HTR-8/SVneo (cell line): ENCODE measurements around the gene PSMD4.
A peak's percentile ranks its signal among the peaks of the same experiment; 100 is the strongest.
"Not testable (repeated sequence)": the region's sequence is repeated elsewhere in the genome, so short reads cannot be mapped to it uniquely, and the experiment has no call there.

ENCODE experiments used
- DNase-seq: peaks from one replicate; pipeline ENCODE4 v3.0.0; 2011; ENCODE audit warnings: low spot score, mixed read lengths; ENCODE audit not compliant: insufficient read length
- FAIRE-seq: peaks from 2 replicates; lab custom pipeline; 2011; peaks lifted over from hg19 to GRCh38; lab: Jason Lieb, UNC

Gene PSMD4

DNA sequence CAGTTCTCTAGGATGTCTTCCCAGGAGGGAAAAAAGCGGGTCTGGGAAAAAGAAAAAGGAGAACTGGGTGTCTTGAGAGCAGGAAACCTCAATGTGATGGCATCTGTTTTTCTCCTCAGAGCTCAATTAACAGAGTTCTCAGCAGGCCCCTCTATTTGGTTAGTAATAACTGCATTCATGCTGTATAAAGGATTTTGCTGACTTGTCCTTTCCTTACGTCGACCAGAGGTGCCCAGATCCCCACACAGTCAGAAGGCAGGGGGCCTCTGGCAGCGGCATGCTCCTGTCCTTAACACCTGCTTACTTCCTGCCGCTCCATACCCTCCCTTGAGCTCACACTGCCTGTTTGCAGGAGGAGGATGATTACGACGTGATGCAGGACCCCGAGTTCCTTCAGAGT is 12.3 kb downstream of the PSMD4 start:
- DNase-seq: no peak
- no peak for FAIRE-seq

DNA sequence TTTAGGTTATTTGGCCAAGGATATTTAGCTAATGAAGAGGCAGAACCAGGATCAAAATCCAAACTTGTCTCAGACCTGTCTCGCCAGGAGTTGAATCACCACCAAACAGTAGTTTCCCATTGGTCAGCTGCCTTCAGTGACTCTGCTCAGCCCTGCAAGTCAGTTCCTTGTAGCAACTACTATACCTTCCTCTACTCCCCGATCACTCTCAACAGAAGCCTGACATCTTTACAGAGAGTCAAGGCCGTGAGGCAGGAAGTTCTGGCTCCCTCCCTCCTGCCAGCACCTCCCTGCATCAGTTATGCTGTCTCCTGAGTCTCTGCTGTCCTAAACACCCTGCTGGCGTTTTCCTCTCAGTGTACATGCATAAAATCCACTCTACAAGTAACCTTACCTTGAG is 13.2 kb downstream of the PSMD4 start:
- FAIRE-seq: no peak

DNA sequence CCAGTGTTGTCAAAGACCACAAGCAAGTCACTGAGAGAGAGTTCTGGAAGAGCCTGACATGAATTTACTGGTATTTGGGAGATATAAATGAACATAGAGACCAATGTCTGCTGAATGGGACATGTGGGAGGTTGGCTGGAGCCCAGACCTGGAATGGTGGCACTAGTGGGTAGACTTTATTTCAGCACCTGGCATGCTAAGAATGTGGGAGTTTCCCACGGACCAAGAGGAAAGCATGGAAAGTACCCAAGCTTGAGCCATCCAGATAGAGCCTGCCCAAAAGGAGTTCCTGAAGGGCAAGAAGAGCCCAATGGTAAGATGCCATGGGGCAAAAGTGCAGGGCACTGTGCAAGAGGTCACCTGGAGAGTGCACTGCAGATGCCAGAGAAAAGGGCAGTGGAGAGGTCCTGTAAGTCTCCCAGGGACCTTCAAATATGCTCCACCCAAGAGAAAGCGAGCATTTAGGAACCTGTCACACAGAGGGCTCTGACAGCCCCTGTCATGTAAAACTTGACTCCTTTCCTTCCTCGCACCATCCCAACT is 19.5 kb downstream of the PSMD4 start:
- no peak for FAIRE-seq
- DNase-seq: no peak

More for the DNA sequence above, 13.2 kb downstream of the PSMD4 start:
- DNase-seq: no peak

DNA sequence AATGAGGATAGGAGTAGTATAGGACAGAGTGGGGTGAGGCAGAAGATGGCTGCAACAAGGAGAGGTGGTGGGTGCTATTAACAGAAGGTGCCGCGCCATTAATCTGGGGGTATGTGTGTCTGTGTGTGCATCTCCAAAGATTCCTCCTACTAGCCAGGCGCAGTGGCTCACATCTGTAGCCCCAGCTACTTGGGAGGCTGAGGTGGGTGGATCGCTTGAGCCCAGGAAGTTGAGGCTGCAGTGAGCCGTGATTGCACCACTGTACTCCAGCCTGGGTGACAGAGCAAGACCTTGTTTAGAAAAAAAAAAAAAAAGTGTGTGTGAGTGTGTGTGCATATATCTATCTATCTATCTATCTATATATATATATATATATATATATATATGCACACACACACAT is 20.8 kb downstream of the PSMD4 start:
- FAIRE-seq, DNase-seq: not testable (repeated sequence)

DNA sequence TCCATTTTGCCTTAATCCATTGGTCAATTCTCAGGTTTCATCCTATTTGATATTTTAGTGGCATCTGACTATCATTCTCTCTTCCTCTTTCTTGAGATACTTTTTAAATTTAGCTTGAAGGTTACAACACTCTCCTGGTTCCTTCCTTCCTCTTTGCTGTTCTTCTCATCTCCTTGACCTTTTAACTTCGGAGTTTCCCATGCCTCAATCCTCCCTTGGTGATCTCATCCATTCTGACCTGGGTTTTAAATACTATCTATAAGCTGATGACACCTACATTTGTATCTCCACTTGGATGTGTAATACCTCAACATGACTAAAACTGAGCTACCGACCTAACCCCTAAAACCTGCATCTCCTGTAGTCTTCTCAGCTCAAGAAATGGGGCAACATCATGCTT is 22.7 kb downstream of the PSMD4 start:
- FAIRE-seq (no peak), DNase-seq (no peak)

DNA sequence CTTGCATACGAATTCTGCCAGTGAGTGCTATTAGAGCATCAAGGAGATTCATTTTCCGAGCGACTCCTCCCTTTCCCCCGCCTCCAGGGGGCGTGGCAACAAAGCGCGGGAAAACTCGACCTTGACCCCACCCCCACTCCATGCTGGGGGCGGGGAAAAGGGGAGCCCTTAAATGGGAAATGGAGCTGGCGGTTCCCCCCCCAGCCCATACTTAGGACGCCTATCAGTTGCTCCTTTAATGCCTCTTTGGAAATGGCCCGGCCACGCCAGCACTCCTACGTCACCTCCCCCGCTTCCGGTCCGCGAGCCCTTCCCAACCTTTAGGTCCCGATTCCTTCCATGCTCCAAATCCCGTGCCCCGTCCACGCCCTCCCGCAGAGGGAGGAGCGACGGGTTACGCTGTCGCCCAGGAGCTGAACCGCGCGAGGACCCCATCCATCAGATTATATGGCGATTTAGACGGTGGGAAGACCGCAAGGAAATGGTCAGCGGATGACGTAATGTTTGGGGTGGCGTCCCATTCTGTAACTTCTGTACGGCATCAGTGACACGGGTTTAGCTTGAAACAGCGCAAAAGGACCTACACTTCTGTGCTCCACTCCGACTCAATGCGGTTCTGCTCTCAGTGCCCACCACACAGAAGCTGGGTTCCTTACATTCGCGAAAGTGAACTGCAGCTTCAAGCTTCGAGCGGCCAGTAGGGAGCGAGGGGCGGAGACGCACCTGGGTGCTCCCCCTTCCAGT is 26.9 kb downstream of the PSMD4 start:
- FAIRE-seq (no peak), DNase-seq (peak; percentile 86)

DNA sequence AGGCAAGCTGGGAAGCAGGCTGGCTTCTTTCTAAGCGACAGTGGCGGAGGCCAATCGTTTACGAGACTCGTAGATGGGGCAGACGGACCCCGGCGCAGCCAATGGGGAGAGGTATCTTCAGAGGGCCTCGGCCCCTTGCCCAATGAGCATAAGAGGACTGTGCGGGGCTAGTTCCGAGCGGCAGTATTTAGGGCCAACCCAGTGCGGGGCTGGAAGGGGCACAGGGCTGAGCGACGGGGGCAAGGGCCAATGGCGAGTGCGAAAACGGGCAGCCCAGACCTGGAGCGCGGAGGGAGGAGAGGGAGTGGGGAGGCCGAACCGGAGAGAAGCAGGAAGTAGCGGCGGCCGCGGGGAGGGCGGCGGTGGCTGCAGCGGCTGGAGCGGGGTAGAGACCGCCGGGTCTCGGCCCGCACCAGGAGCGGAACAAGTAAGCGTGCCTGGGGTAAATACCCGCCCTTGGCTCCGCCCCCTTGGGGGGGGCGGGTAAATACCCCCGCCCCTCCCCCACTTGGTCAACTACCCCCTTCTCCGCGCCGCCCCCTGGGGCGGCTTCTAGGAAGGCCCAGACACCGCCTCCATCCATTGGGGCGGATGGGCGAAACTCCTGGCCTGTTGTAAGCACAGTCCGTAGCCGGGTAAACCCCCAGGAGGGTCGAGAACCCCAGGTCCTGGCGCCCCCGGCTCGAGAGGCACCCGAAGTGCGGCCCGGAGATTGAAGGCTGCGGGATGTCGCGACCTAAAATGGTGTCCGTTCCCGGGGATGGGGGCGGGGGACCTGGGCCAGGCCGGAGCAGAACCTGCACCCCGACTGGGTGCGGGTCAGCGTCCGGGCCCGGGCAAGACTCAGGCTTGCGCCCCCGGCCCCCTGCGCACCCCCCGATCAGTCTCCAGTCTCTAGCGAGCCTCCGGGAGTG is 27.7 kb downstream of the PSMD4 start, which contains the start of gene ZNF687:
Gene ZNF687 (plus strand): TSS at position 331 of the 914 bp plus-strand sequence. CDS start 3,993 bp downstream, outside the sequence.
- FAIRE-seq (peak; percentile 88), DNase-seq (peak; percentile 99)

DNA sequence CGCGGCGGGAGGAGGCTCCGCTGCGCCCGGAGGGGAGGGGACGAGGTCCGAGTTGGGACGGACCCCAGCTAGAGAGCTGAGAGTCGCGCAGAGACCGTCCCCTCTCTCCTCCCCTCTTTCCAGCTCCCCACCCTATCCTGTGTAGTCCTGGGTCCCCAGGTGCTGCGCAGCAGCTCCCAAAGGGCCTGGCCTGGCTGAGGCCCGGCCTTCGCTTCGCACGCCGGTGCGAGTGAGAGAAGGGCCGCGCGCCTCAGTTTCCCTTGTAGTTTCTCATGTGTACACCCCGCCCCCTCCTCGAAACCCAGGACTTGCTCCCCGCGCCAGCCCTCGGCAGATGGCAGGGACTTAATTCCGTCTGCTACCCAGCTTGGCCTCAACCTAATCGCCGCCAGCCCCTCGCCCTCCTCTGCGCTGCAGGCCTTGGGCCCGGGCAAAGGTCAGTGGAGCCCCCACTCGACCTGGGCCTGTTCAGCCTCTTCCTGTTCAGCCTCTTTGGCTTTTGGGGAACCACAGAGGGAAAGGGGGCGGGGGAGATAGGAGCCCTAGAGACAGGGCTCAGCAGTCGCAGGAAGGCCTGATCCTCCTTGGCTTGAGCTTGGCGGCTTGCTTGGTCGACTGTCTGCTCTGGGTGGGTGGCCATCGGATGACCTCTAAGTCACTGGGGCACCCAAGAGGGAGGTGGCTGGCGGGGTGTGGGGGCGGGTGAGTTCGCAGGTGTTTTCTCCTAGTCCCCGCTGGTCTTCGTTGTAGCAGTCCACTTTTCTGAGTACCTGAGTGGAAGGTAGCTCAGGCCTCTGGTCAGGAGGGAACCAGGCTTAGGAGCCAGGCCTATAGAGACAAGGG is 28.6 kb downstream of the PSMD4 start:
- FAIRE-seq: no peak
- DNase-seq: no peak

DNA sequence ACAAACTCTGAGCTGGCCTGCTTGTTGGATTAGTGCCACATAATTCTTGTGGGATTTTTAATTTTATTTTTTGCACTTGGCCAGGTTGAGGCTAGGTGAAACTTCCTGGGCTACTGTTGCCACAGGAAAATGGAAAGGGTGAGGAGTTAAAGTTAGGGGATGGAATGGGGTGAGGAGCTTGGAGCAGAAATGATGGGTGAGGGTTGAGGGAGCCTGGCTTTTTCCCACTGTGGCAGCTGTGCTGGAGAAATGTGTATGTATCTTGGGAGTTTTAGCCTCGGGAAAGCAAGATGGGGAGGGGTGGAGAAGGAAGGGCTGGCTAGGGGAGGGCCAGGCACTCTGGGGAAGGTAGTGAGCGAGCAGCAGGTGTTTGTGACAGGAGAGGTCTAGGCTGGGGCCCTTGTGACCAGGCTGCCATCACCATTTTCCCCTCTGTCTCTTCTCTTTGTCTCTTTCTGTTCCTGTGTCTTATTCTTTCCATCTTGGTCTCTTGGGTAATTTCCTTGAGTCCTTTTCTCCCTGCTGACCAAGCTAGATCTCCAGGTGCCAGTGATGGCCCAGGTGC is 29.6 kb downstream of the PSMD4 start:
- DNase-seq (no peak), FAIRE-seq (no peak)

DNA sequence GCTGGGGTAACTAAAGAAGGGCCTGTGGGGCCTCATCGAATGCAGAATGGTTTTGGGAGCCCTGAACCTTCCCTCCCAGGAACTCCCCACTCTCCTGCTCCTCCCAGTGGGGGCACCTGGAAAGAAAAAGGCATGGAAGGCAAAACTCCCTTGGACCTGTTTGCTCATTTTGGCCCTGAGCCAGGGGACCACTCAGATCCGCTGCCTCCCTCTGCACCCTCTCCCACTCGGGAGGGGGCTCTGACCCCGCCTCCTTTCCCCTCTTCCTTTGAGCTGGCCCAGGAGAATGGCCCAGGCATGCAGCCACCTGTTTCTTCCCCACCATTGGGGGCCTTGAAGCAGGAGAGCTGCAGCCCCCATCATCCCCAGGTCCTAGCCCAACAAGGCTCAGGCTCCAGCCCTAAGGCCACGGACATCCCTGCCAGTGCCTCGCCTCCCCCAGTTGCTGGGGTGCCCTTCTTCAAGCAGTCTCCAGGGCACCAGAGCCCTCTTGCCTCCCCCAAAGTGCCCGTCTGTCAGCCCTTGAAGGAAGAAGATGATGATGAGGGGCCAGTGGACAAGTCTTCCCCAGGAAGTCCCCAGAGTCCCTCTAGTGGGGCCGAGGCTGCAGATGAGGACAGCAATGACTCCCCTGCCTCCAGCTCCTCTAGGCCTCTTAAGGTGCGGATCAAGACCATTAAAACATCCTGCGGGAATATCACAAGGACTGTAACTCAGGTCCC is 32.2 kb downstream of the PSMD4 start:
- DNase-seq (no peak), FAIRE-seq (no peak)

DNA sequence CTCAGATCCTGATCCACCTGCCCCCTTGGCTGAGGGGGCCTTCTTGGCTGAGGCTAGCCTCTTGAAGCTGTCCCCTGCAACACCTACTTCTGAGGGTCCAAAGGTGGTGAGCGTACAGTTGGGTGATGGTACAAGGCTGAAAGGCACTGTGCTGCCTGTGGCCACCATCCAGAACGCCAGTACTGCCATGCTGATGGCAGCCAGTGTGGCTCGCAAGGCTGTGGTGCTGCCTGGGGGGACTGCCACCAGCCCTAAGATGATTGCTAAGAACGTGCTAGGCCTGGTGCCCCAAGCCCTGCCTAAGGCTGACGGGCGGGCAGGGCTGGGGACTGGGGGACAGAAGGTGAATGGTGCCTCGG is 32.8 kb downstream of the PSMD4 start:
- no peak for FAIRE-seq
- DNase-seq: no peak

DNA sequence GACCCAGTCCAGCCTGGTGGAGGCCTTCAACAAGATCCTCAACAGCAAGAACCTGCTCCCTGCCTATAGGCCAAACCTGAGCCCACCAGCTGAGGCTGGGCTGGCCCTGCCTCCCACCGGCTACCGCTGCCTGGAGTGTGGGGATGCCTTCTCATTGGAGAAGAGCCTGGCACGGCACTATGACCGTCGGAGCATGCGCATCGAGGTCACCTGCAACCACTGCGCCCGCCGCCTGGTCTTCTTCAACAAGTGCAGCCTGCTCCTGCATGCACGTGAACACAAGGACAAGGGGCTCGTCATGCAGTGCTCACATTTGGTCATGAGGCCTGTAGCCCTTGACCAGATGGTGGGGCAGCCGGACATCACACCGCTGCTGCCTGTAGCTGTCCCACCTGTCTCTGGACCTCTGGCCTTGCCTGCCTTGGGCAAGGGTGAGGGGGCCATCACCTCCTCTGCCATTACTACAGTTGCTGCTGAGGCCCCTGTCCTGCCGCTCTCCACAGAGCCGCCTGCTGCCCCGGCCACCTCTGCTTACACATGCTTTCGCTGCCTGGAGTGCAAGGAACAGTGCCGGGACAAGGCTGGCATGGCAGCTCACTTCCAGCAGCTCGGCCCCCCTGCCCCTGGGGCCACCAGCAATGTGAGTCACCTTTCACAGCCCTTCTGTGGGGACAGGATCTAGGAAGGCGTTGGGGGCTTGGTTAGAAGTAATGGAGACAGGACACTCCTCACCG is 33.4 kb downstream of the PSMD4 start:
- DNase-seq: no peak
- no peak for FAIRE-seq

DNA sequence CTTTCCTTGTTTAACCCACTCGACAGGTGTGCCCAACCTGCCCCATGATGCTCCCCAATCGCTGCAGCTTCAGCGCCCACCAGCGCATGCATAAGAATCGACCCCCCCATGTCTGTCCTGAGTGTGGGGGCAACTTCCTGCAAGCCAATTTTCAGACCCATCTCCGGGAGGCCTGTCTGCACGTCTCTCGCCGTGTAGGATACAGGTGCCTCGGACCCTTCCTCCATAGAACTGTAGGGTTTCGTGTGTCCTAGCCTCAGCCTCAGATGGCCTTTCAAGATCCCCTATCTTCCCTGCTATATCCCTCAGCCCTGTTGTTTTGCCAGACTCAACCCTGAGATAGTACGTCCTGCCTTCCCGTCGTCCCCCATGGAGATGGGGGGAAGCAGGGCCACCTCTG is 34.0 kb downstream of the PSMD4 start:
- FAIRE-seq: no peak
- DNase-seq: no peak

DNA sequence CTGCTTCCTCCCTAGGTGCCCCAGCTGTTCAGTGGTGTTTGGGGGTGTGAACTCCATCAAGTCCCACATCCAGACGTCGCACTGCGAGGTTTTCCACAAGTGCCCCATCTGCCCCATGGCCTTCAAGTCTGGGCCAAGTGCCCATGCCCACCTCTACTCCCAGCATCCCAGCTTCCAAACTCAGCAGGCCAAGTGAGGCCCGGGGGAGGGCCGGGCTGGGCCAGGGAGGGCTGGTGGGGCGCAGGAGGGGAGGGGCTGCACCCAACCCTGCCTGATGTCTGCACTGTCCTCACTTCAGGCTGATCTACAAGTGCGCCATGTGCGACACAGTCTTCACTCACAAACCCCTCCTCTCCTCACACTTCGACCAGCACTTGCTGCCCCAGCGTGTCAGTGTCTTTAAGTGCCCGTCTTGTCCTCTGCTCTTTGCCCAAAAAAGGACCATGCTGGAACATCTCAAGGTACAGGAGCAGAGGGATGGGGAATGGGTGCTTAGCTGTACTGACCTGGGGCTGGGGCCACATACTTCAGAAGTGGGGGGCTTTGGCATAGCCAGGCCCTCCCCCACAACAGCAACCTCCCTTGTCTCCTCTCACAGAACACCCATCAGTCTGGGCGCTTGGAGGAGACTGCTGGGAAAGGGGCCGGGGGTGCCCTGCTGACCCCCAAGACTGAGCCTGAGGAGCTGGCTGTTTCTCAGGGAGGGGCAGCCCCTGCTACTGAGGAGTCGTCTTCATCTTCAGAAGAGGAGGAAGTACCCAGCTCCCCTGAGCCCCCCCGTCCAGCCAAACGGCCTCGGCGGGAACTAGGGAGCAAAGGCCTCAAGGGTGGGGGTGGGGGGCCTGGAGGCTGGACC is 34.8 kb downstream of the PSMD4 start:
- no peak for FAIRE-seq
- no peak for DNase-seq

DNA sequence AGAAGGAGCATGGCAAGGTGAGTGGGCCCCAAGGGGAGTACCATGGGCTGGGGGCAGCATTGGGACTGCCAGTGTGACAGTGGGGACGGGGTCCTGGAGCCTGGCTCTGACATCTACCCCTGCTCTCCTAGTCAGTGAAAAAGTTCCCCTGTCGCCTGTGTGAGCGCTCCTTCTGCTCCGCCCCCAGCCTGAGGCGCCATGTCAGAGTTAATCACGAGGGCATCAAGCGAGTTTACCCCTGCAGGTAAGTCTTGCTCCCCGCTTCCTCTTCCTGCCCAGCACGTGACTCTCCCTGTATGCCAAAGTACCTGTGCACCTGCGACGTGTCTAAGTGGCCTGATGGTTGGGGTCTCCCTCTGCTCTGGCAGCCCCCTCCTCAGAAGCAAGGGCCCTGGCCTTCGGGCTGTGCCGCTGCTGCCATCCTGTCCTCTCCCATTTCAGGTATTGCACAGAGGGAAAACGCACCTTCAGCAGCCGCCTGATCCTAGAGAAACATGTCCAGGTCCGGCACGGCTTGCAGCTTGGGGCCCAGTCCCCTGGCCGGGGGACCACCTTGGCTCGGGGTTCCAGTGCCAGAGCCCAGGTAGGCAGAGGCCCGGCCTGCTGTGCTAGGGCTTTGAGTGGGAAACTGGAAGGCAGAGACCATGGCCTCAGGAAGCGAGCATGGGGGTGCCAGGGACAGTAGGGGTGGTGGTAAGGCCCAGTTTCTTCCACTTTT is 35.6 kb downstream of the PSMD4 start:
- no peak for FAIRE-seq

DNA sequence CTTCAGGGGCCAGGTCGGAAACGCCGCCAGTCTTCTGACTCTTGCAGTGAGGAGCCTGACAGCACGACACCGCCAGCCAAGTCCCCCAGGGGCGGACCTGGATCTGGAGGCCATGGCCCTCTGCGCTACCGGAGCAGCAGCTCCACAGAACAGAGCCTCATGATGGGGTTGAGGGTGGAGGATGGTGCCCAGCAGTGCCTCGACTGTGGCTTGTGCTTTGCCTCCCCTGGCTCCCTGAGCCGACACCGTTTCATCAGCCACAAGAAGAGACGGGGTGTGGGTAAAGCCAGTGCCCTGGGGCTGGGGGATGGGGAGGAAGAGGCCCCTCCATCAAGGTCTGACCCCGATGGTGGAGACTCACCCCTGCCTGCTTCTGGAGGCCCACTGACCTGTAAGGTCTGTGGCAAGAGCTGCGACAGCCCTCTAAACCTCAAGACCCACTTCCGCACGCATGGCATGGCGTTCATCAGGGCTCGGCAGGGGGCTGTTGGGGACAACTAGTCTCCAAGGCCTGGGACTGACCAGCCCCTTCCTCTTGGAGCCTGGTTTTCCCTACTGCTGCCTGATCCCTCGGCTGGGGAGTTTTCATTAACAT is 36.3 kb downstream of the PSMD4 start:
- DNase-seq: no peak
- FAIRE-seq: no peak

More for the DNA sequence above, 35.6 kb downstream of the PSMD4 start:
- no peak for DNase-seq
